Measurements from ENCODE around the gene EXOC7.

Gene EXOC7

DNA sequence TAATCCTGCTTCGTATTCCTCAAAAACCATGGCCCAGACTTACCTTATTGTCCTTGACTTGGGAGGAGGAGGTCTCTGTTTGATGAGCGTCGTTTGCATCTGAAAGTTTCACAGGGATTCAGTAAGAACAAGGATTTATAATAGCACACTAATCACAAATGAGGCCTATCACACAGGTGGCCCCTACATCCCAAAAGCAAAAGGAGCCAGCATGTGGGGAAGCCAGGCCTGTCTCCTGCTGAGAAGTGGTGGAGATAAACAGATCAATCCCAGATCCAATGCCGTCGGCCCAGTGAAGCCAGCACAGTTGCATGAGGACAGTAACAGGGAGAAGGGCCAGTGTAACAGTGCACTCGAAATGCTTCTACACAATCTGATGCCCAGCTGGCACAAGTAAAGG, 63.2 kb downstream of the EXOC7 start:
- Histone ChIP-seq H3K36me3 (peaks cover 78% of the 10 kb centered on the region), H3K27me3 (no peaks in the 10 kb centered on the region), H3K4me1 (ENCODE audit: control insufficient read depth in 1 of 2, insufficient read depth in 1 of 2, low read depth in 1 of 2, low read length in 1 of 2) (no peaks in the 10 kb centered on the region), H3K27ac (no peak overlapping the region), H3K9me3 (no peaks in the 10 kb centered on the region), H3K4me3 (ENCODE audit: low read depth in 1 of 2, low read length in 1 of 2) (no peak overlapping the region)
- TF ChIP-seq, protein P1, sequence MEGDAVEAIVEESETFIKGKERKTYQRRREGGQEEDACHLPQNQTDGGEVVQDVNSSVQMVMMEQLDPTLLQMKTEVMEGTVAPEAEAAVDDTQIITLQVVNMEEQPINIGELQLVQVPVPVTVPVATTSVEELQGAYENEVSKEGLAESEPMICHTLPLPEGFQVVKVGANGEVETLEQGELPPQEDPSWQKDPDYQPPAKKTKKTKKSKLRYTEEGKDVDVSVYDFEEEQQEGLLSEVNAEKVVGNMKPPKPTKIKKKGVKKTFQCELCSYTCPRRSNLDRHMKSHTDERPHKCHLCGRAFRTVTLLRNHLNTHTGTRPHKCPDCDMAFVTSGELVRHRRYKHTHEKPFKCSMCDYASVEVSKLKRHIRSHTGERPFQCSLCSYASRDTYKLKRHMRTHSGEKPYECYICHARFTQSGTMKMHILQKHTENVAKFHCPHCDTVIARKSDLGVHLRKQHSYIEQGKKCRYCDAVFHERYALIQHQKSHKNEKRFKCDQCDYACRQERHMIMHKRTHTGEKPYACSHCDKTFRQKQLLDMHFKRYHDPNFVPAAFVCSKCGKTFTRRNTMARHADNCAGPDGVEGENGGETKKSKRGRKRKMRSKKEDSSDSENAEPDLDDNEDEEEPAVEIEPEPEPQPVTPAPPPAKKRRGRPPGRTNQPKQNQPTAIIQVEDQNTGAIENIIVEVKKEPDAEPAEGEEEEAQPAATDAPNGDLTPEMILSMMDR (IDR thresholded peaks at IDR 0.05), result no peak

DNA sequence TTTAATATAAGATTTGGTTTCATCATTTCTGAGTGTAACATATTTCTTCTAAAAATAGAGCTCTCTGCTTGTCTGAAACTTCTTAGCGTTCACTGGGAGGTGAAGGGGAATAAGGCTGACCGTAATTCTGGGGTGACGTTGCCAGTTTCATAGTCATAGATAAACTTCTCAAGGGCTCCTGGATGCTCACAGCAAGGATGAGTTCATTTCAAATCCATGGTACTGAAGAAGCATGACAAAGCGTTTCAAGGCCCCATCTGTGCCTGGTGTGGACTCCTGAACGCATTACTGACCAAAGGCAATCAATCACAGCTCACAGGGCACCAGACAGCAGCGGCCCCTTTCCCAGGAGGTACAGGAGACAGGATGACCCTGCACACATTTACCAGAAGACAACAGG, 64.5 kb downstream of the EXOC7 start:
- H3K27ac ChIP-seq, result no peak overlapping the region
- H3K9me3 ChIP-seq, result no peaks in the 10 kb centered on the region
- peaks cover 66% of the 10 kb centered on the region for H3K36me3 ChIP-seq
- no peaks in the 10 kb centered on the region for H3K4me1 ChIP-seq (ENCODE audit: control insufficient read depth in 1 of 2, insufficient read depth in 1 of 2, low read depth in 1 of 2, low read length in 1 of 2)
- TF ChIP-seq, protein P1 (IDR thresholded peaks at IDR 0.05), result no peak
- H3K27me3 ChIP-seq, result no peaks in the 10 kb centered on the region
- no peak overlapping the region for H3K4me3 ChIP-seq (ENCODE audit: low read depth in 1 of 2, low read length in 1 of 2)

DNA sequence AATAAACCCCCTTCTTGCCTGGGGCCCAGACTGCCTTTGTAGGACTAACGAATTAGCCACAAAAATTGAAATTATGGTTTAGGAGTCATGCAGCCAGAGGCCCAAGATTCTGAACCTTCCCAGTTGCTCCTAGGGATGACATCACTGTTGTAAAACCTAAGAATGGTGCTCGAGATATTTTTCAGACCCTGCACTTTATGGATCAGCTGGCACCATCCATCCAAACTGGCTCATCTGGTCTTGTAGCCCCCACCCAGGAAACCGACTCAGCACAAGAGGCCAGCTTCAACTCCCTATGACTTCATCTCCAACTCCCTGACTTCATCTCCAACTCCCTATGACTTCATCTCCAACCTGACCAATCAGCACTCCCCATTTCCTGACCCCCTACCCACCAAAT, 65.5 kb downstream of the EXOC7 start:
- H3K9me3 ChIP-seq, result no peaks in the 10 kb centered on the region
- TF ChIP-seq, protein P1 (IDR thresholded peaks at IDR 0.05), result no peak
- H3K4me3 ChIP-seq (ENCODE audit: low read depth in 1 of 2, low read length in 1 of 2), result no peak overlapping the region
- H3K27me3 ChIP-seq, result peaks cover under 1% of the 10 kb centered on the region
- H3K4me1 ChIP-seq (ENCODE audit: control insufficient read depth in 1 of 2, insufficient read depth in 1 of 2, low read depth in 1 of 2, low read length in 1 of 2), result no peaks in the 10 kb centered on the region
- no peak overlapping the region for H3K27ac ChIP-seq
- peaks cover 55% of the 10 kb centered on the region for H3K36me3 ChIP-seq

DNA sequence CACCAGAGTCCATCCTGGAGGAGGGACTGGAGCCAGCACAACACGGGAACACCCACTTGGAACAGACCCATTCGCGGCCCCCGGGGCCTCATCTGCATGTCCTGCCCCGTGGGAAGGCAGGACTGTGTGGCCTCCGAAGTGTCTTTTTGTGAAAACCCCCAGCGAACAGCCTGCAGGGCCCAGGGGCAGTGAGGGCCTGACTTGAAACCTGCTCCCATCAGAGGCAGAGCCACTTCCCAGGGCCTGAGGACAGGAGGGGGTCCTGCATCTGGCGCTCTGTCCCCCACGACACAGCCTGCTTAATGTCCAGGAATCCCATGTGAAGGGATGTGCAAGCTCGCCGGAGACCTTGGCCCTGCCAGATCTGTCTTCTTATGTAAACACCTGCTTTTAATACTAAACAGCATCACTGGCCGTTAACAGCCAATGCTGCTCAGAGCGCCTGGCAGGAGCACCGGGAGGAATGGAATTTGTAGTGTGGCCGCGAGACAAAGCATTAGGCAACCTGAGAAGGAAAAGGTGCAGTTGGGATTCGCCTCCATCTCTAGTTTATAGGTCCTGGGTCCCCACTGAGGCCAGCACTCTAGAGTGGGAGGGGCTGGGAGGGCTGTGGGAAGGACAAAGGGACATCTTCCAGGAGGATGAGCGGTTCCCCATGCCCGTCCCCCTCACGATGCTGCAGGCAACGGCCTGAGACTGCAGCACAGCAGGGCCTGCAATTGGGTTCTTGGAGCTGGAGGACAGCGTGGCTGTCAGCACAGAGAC, 66.9 kb downstream of the EXOC7 start:
- H3K27me3 ChIP-seq, result peaks cover 10% of the 10 kb centered on the region
- H3K4me1 ChIP-seq (ENCODE audit: control insufficient read depth in 1 of 2, insufficient read depth in 1 of 2, low read depth in 1 of 2, low read length in 1 of 2), result no peaks in the 10 kb centered on the region
- TF ChIP-seq, protein P1 (IDR thresholded peaks at IDR 0.05), result no peak
- H3K27ac ChIP-seq, result no peak overlapping the region
- H3K36me3 ChIP-seq, result peaks cover 41% of the 10 kb centered on the region
- H3K4me3 ChIP-seq (ENCODE audit: low read depth in 1 of 2, low read length in 1 of 2), result no peak overlapping the region
- no peaks in the 10 kb centered on the region for H3K9me3 ChIP-seq

DNA sequence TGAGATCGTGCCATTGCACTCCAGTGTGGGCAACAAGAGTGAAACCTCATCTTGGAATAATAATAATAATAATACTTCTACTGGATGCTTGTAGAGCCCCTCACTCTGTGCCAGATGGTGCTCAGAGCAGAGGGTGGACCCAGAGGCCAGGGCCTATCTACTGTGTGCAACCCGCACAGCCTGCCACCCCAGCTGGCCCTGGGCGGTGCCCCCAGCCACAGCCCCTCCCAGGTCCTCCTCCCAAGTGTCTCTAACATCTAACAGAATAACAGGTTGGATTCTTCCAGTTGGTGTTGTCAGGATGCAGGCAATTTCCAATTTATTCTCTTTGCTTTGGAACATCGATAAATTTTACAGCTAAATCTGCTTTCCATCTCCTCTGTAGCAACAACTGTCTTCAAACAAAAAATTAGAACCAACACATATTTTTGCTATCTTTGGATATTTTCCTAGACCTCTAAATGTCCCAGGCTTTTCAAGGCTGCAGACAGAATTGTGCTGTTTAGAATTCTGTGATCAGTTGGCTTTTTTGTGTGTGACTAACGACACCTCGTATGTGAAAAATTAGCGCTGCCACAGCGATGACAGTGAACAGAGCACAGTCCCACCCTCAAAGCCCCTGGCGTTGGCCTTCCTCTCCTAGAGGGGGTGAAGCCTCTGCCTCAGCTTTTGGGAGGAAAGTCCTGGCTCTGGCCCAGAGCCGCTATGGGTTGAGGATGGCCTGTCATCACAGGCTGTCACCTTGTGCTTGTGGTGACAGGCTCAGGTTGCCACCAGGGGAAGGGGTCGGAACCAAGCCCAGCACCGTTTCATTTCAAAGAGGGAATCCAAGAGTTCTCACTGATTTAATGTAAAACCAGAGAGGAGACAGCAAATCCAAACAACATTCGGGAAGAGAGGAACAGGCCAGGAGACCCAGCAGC, 68.9 kb downstream of the EXOC7 start:
- Histone ChIP-seq H3K27me3 (peaks cover 19% of the 10 kb centered on the region), H3K27ac (no peak overlapping the region), H3K36me3 (peaks cover 21% of the 10 kb centered on the region), H3K4me3 (ENCODE audit: low read depth in 1 of 2, low read length in 1 of 2) (no peak overlapping the region), H3K4me1 (ENCODE audit: control insufficient read depth in 1 of 2, insufficient read depth in 1 of 2, low read depth in 1 of 2, low read length in 1 of 2) (no peaks in the 10 kb centered on the region), H3K9me3 (no peaks in the 10 kb centered on the region)
- TF ChIP-seq, protein P1 (IDR thresholded peaks at IDR 0.05), result no peak

Data from neutrophil (primary cell).